DOHH2 (cell line): ENCODE data around the gene FOXP2.

Experiments
- H3F3A ChIP-seq: fragments of 200-600 bp; sonication (generic), shearing (Covaris generic); 2 replicates; pipeline ENCODE4 v1.6.0; 2016; ENCODE audit warnings: antibody characterized with exemption, mild to moderate bottlenecking; ENCODE audit not compliant: control insufficient read depth, insufficient read depth
- H3K27ac ChIP-seq: fragments of 200-600 bp; sonication (generic); 2 replicates; pipeline ENCODE4 v1.5.1; 2014; ENCODE audit warnings: low read depth, mild to moderate bottlenecking, low read length, moderate library complexity
- H3K27me3 ChIP-seq: fragments of 200-600 bp; sonication (generic); 2 replicates; pipeline ENCODE4 v1.6.1; 2014; ENCODE audit warnings: mild to moderate bottlenecking, low read length, mixed read lengths; ENCODE audit not compliant: control insufficient read depth
- H3K36me3 ChIP-seq: fragments of 200-600 bp; sonication (generic); 2 replicates; pipeline ENCODE4 v1.6.1; 2014; ENCODE audit warnings: mild to moderate bottlenecking, low read length, moderate library complexity, mixed read lengths; ENCODE audit not compliant: control insufficient read depth
- H3K4me1 ChIP-seq: fragments of 200-600 bp; sonication (generic); 2 replicates; pipeline ENCODE4 v1.6.1; 2014; ENCODE audit warnings: mild to moderate bottlenecking, low read length, mixed read lengths; ENCODE audit not compliant: control insufficient read depth
- H3K4me2 ChIP-seq: fragments of 200-600 bp; sonication (generic); 2 replicates; pipeline ENCODE4 v1.6.0; 2014; ENCODE audit warnings: mild to moderate bottlenecking, low read length, moderate library complexity
- H3K4me3 ChIP-seq: fragments of 200-600 bp; sonication (generic); 2 replicates; pipeline ENCODE4 v1.5.1; 2014; ENCODE audit warnings: mild to moderate bottlenecking, low read length, mixed read lengths
- H3K79me2 ChIP-seq: fragments of 200-600 bp; sonication (generic); 2 replicates; pipeline ENCODE4 v1.6.1; 2014; ENCODE audit warnings: mild to moderate bottlenecking, low read length, mixed read lengths; ENCODE audit not compliant: control insufficient read depth
- H3K9me2 ChIP-seq: fragments of 200-600 bp; sonication (generic); replicated peaks from 2 replicates; pipeline ENCODE4 v1.6.1; 2014; ENCODE audit warnings: mild to moderate bottlenecking, low read length, mixed read lengths; ENCODE audit not compliant: control insufficient read depth
- H3K9me3 ChIP-seq: fragments of 200-600 bp; sonication (generic); 2 replicates; pipeline ENCODE4 v1.6.1; 2014; ENCODE audit warnings: antibody characterized with exemption, low read length, mixed read lengths; ENCODE audit not compliant: control insufficient read depth, insufficient read depth
- H4K20me1 ChIP-seq: fragments of 200-600 bp; sonication (generic); 2 replicates; pipeline ENCODE4 v1.6.0; 2014; ENCODE audit warnings: low read depth, mild to moderate bottlenecking, antibody characterized with exemption, low read length, moderate library complexity; ENCODE audit not compliant: control insufficient read depth, insufficient read depth
- CTCF ChIP-seq: fragments of 200-600 bp; sonication (generic); IDR thresholded peaks from one replicate; pipeline ENCODE4 v1.5.1; 2014; ENCODE audit warnings: antibody characterized with exemption, mild to moderate bottlenecking, low read depth, low read length; ENCODE audit not compliant: poor library complexity, severe bottlenecking
- EZH2phosphoT487 ChIP-seq: fragments of 200-600 bp; sonication (generic); IDR thresholded peaks from 2 replicates; pipeline ENCODE4 v1.6.1; 2017; ENCODE audit warnings: borderline replicate concordance, mild to moderate bottlenecking, antibody characterized with exemption, low read length, moderate library complexity, mixed read lengths

FOXP2 gene

GRCh38 chr7:114588506-114588905 is 173.9 kb downstream of the FOXP2 start:
- no peaks in the 10 kb centered on the region for H3F3A ChIP-seq
- no peaks in the 10 kb centered on the region for H4K20me1 ChIP-seq
- H3K9me2 ChIP-seq, result no peaks in the 10 kb centered on the region
- H3K79me2 ChIP-seq, result no peaks in the 10 kb centered on the region
- H3K4me3 ChIP-seq, result no peak overlapping the region
- H3K36me3 ChIP-seq, result no peaks in the 10 kb centered on the region
- no peaks in the 10 kb centered on the region for H3K4me1 ChIP-seq
- no peaks in the 10 kb centered on the region for H3K27me3 ChIP-seq
- H3K4me2 ChIP-seq, result no peak overlapping the region
- H3K27ac ChIP-seq, result no peak overlapping the region
- TF ChIP-seq CTCF (no peak), EZH2phosphoT487 (no peak)
- H3K9me3 ChIP-seq, result no peaks in the 10 kb centered on the region

GRCh38 chr7:114589436-114589835 is 174.8 kb downstream of the FOXP2 start:
- Histone ChIP-seq H3K79me2 (no peaks in the 10 kb centered on the region), H3K4me1 (no peaks in the 10 kb centered on the region), H3K9me2 (no peaks in the 10 kb centered on the region), H3K4me2 (no peak overlapping the region), H3F3A (no peaks in the 10 kb centered on the region), H3K4me3 (no peak overlapping the region), H3K36me3 (no peaks in the 10 kb centered on the region), H4K20me1 (no peaks in the 10 kb centered on the region), H3K9me3 (no peaks in the 10 kb centered on the region), H3K27ac (no peak overlapping the region), H3K27me3 (no peaks in the 10 kb centered on the region)
- TF ChIP-seq EZH2phosphoT487, result no peak
- TF ChIP-seq CTCF, result no peak

- Histone ChIP-seq H4K20me1 (no peaks in the 10 kb centered on the region), H3K27me3 (no peaks in the 10 kb centered on the region), H3K27ac (no peak overlapping the region), H3K9me2 (no peaks in the 10 kb centered on the region), H3K4me3 (no peak overlapping the region), H3K36me3 (no peaks in the 10 kb centered on the region), H3K4me1 (no peaks in the 10 kb centered on the region), H3K79me2 (no peaks in the 10 kb centered on the region), H3K9me3 (no peaks in the 10 kb centered on the region), H3F3A (no peaks in the 10 kb centered on the region), H3K4me2 (no peak overlapping the region)
- TF ChIP-seq EZH2phosphoT487 (no peak), CTCF (no peak)
These were observed 175.7 kb downstream of the FOXP2 start for GRCh38 chr7:114590298-114590697.

GRCh38 chr7:114598946-114599345 is 184.3 kb downstream of the FOXP2 start:
- no peaks in the 10 kb centered on the region for H3K9me2 ChIP-seq
- H3K4me3 ChIP-seq, result no peak overlapping the region
- H3K27ac ChIP-seq, result no peak overlapping the region
- H3K79me2 ChIP-seq, result no peaks in the 10 kb centered on the region
- no peaks in the 10 kb centered on the region for H3K36me3 ChIP-seq
- no peaks in the 10 kb centered on the region for H4K20me1 ChIP-seq
- no peak overlapping the region for H3K4me2 ChIP-seq
- no peaks in the 10 kb centered on the region for H3K4me1 ChIP-seq
- TF ChIP-seq CTCF (no peak), EZH2phosphoT487 (no peak)
- no peaks in the 10 kb centered on the region for H3K27me3 ChIP-seq
- no peaks in the 10 kb centered on the region for H3F3A ChIP-seq
- no peaks in the 10 kb centered on the region for H3K9me3 ChIP-seq
